Sigmoid colon (tissue), 4 donors: ENCODE measurements around the gene NCOA1.

Experiments used
- POLR2A ChIP-seq, 2 donors: fragments of 450-650 bp; IDR thresholded peaks; one replicate each; pipeline ENCODE4 v1.6.1; 2016; ENCODE audit warnings: antibody characterized with exemption in 2 of 2, mild to moderate bottlenecking in 2 of 2, moderate library complexity in 2 of 2
- POLR2AphosphoS5 ChIP-seq, 4 donors: sonication (generic); formaldehyde crosslinking; IDR thresholded peaks; one replicate each; pipeline ENCODE4 v1.6.1; 2017; ENCODE audit warnings: antibody characterized with exemption in 4 of 4

DNA sequence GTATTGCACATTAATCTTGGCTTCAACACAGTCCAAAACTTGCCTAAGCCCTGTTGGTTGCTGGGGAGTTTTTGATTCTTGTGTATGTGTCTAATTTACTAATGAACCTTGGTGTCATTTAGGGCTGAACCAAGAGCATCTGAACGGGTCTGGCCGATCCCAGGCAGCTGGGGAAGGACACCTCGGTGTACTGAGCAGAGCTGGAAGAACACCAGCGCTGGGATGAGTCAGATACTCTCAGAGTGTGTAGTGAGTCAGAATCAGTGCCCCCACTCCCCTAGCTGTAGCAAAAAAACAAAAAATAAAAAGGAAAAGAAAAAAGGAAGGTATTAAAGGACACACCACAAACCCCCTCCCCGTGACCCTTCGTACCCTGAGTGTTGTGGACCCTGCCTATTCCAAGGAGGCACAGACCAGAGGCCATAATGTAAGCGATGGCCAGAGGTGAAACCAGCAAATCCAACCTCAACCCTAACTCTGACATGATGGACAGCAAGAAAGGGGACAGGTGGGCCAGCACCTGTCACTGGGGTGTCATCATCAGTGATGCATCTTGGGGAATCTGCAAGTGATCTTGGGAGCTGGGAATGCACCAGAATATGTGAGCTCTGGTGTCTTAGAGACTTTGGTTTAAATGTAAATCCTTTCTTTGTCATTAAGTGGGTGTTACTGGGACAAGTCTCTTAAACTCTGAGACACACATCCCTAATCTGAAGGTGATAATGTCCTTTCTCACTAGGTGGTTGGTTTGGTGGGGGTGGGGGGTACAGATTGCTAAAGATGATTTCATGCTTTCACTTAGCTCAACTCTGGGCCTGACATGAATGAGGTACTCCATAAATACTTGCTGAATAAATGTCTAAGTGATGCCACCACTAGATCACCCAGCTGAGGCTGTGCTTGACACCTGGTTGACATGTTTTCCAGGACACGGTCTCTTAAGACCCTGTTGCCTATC, 34.2 kb upstream of the NCOA1 start:
- no peak for TF ChIP-seq POLR2AphosphoS5 (IDR thresholded peaks at IDR 0.05)
- TF ChIP-seq POLR2A (IDR thresholded peaks at IDR 0.05), result no peak
